GM18907 (cell line): Measurements from ENCODE around the gene DCDC2.
"Not testable (repeated sequence)": the region's sequence is repeated elsewhere in the genome, so short reads cannot be mapped to it uniquely, and the experiment has no call there.

Source experiments
- ATAC-seq: cut with Tn5 transposase; IDR thresholded peaks from one replicate; pipeline ENCODE4 v1.9.1; 2021; ENCODE audit warnings: mild to moderate bottlenecking, moderate library complexity; ENCODE audit not compliant: unreplicated experiment

Gene DCDC2

DNA sequence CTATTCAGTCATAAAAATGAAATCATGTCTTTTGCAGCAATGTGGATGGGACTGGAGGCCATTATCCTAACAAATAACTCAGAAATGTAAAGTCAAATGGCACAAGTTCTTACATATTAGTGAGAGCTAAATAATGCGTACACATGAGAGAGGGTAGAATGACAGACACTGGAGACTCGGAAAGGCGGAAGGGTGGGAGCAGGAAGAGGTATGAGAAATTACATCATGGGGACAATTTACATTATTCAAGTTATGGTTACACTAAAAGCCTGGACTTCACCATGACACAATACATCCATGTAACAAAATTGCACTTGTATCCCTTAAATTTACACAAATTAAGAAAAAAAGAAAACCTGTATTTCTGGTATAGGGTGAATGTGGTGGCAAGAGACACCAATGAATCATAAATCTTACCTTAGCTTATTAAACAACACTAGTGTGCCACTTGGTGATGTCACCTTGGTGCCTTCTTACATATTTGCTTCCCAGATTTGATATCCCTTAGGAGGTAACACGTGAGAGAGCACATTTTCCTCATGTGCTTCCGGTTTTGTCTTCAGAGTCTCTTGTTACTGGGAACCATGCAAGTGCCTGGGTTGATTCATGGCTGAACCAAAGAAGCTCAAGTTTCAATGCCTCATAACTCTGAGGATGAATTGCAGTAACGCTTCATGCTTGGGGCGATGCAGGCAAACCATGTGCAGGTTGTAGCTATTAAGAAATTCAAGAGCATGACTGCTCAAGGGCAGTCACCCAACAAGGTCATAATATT lies 84.6 kb downstream of the DCDC2 start:
- no peak for ATAC-seq

DNA sequence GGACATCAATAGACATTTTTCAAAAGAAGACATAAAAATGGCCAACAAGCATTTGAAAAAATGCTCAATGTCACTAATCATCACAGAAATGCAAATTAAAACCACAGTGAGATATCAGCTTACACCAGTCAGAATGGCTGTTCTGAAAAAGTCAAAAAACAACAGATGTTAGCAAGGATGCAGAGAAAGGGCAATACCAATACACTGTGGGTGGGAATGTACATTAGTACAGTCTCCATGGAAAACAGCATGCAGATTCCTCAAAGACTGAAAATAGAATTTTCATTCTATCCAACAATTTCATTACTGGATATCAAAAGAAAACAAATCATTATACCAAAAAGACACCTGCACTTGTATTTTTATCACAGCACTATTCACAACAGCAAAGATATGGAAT lies 85.3 kb downstream of the DCDC2 start:
- no peak for ATAC-seq

DNA sequence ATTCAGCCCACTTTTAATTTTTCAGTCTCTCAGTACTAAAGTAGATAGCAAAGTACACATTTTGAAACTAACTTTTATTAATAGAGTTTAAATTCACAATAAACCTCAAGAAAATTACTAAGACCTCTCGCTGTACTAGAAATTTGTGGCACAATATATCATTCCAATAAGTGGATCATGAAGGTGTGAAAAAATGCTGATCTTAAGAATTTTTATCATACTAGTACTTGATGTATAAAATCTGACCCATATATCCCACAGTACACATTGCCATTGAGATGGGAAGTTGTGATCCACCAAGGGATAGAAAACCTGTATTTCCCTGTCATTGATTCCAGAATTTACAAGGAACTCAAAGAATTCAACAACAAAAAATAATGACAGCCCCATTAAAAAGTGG lies 85.7 kb downstream of the DCDC2 start:
- no peak for ATAC-seq

DNA sequence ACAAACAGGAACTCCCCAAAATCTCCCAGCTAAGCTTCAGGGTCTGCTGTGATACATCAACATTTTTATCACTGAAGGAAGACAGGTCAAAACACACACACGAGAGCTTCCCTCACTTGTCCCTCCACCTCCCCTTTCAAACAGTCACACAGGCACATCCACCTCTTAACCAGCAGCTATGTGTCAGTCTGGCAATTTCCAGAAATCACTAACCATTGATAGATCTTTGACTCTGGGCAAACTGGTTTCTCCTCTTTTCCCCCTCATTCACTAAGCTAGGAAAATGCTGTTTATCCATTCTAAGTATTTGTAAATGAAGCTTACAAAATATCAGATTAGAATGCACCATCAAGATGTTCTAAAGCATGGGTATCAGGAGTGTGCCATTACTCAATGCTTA lies 87.8 kb downstream of the DCDC2 start:
- ATAC-seq: no peak

DNA sequence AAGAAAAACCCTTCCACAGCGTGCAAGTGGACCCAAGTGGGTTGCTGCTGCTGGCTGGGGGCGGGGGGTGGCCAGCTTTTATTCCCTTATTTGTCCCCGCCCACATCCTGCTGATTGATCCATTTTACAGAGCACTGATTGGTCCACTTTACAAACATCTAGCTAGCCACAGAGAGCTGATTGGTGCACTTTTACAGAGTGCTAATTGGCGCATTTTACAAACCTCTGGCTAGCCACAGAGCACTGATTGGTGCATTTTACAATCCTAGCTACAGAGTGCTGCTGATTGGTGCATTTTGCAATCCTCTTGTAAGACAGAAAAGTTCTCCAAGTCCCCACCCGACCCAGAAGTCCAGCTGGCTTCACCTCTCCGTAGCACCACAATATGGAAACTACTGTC lies 99.6 kb downstream of the DCDC2 start:
- not testable (repeated sequence) for ATAC-seq

DNA sequence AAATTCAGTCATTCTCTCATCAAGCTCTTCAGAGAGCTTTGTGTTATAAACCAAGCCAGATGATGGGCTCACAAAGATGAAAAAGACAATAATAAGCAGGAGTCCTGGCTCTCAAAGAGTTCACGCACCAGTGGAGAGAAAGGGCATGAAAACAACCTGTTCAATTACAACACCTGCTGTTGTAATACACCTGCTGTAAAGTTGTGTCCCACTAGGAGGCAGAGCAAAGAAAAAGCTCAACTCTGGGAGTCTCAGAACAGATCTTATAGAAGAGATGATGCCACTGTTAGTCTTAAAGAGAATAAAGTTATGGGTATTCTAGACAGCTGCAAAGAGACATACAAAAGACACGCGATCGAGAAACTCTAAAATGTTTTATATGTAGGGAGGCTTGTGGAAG lies 100.6 kb downstream of the DCDC2 start:
- ATAC-seq: no peak

GRCh38 chr6:24255676-24256075 lies 102.2 kb downstream of the DCDC2 start:
- peak; percentile 98 for ATAC-seq

GRCh38 chr6:24253360-24253759 lies 104.5 kb downstream of the DCDC2 start:
- no peak for ATAC-seq

GRCh38 chr6:24252280-24252679 lies 105.6 kb downstream of the DCDC2 start:
- ATAC-seq: no peak

GRCh38 chr6:24251339-24251738 lies 106.5 kb downstream of the DCDC2 start:
- ATAC-seq: no peak

GRCh38 chr6:24249926-24250325 lies 107.9 kb downstream of the DCDC2 start:
- ATAC-seq: no peak

- no peak for ATAC-seq
Measured at GRCh38 chr6:24245275-24245674, 112.6 kb downstream of the DCDC2 start.

DNA sequence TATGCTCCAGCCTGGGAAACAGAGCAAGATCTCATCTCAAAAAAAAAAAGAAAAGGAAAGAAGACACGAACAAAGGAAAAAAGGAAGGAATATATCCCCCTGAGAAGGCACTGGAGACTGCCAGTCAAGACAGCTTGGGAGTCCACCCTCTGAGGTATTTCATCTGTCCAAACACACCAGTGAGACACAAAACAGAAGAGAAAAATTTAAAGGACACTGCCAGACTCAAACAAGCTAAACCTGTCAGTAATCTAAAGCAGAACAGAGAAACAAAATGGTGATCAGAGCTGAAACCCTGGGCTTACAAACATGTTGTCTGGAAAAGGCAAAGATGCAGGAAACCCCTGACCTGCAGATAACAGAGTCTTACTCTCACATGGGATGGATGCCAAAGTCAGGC lies 114.9 kb downstream of the DCDC2 start:
- no peak for ATAC-seq

DNA sequence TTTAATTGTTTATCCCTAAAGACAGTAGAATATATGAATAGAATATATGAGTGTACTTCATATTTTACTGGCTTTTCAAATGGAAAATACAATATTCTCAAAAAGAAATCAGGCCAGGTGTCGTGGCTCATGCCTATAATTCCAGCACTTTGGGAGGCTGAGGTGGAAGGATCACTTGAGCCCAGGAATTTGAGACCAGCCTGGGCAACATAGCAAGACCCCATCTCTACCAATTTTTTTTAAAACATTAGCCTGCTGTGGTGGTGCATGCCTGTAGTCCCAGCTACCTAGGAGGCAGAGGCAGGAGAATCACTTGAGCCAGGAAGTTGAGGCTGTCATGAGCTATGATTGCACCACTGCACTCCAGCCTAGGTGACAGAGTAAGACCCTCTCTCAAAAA lies 116.1 kb downstream of the DCDC2 start:
- not testable (repeated sequence) for ATAC-seq

DNA sequence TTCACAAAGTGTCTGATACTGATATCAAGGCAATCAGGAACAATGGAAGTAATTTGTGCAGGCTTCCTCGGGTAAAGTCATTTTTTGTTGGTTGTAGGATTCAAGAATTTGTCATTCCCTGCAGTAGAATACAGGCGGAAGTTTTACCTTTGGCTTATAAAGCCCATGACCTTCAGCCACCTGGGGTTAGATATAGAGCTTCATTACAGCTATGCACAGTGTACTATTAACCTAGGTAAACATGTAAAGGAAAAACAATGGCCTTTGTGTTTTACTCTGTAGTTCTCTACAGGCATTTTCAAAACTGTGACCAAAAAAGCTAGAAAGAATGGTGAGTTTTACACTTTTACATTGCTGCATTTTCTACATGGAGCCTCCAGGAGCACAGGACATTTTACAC lies 116.9 kb downstream of the DCDC2 start:
- ATAC-seq: no peak

DNA sequence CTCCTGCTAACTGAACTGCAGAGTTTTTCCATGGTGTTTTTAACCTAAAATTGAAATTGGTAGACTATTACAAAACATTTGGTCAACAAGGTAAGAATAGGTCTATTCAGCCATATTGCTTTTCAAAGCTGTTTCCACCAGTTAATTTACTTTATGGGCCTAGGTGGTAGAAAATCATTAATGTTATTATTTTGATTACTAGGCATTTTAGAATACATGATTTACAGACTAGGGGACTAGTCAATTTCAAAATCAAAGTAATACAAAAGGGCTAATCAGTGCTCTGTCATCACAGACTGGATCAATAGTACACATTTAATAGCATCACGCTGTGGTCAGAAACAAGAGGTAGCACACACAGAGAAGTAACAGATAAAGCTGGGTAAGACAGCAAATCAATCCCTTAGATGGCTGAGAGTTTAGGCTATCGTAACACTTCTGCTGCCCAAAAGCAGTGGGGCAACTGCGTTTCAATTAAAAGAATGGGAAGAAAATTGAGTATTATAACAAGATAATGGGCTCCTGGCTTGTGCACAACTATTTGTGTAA lies 117.4 kb downstream of the DCDC2 start:
- ATAC-seq: no peak

- ATAC-seq: no peak
Measured at GRCh38 chr6:24238700-24239099, 119.2 kb downstream of the DCDC2 start.

DNA sequence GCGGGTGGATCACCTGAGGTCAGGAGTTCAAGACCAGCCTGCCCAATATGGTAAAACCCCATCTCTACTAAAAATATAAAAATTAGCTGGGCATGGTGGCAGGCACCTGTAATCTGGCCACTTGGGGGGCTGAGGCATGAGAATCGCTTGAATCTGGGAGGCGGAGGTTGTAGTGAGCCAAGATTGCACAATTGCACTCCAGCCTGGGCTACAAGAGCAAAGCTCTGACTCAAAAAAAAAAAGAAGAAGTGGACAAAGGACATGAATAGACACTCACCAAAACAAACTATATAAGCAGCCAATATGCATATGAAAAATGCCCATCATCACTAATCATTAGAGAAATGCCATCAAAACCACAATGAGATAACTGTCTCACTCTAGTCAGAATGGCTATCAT lies 121.1 kb downstream of the DCDC2 start:
- ATAC-seq: not testable (repeated sequence)

- no peak for ATAC-seq
Measured at GRCh38 chr6:24233813-24234442, 123.9 kb downstream of the DCDC2 start.

- no peak for ATAC-seq
Measured at GRCh38 chr6:24231438-24231977, 126.4 kb downstream of the DCDC2 start.

DNA sequence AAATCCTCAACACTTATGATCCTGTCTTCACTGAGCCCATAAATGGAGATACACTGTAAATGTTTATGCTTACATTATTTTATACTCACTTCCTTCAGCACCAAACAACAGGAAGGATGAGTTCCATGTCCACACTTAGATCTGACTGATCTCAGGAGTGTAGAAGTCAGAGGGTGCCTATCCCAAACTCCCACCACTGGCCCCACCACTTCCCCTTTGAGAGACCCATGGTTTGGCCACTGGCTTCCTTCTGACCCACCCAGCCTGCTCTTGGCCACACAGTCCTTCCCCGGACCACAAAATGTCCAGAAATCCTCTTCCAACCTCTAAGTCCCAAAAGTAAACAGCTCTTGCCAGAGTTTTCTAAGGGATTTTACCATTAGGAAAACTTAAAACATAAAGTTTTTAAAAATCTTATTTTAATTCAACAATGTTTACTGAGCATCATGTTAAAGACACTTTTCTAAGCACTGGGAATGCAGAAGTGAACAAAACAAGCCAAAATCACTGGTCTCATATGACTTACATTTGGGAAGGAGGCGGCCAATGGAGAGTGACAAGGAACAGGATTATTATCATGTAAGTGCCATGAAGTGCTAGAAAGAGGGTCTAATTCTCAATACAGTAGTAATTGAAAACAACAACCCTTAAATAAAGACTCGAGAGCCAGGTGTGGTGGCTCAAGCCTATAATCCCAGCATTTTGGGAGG lies 128.0 kb downstream of the DCDC2 start:
- no peak for ATAC-seq
